Hippocampal formation (tissue), 2 donors: ENCODE results near the gene ZNF383.
A peak's percentile ranks its signal among the peaks of the same experiment; 100 is the strongest.
"Not testable (repeated sequence)": the region's sequence is repeated elsewhere in the genome, so short reads cannot be mapped to it uniquely, and the experiment has no call there.

Experiments used
- DNase-seq, 2 donors: peaks; one replicate each; lab custom pipeline; 2025; lab: John Stamatoyannopoulos, UW

Gene ZNF383

DNA sequence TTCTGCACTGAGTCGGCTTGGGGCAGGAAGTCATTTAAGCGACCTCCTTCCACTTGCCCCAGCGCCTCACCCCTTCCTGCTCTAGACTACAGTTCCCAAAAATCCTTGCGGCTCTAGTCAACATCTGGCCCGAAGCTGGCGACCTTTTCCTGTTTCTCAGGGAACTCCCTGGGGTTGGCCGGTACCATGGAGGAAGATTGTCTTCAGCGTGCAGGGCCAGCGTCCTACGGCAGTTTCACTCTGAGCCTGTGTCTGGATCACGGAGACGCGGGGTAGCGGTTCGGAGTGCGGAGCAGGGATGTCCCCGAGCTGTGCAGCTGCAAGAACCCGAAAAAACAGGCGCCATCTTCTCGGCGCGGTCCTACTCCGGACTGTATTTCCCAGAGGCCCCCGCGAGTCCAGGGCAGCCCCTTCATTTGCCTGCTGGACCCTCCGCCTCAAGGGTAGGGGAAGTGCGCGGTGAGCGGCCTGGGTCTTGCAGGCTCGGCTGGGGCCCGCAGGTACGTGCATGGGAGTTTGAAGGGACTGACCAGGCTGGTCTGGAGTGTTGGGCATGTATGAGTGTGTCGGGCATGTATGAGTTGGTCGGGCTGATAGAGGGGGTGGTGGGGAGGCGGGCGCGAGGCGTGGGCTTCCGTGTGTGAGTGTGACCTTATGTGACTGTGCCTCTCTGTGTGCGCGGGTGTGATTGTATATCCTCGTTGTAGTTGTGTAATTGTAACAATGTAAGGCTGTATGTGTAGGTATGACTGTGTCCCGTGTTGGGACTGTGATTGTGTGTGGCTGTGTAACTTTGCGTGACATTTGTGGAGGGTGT is at the start of gene ZNF383:
TSS of gene ZNF383 (plus strand) at position 440 of the 817 bp plus-strand sequence. CDS start 12,240 bp downstream, outside the sequence.
- peak; percentile 95 to 97 for DNase-seq

DNA sequence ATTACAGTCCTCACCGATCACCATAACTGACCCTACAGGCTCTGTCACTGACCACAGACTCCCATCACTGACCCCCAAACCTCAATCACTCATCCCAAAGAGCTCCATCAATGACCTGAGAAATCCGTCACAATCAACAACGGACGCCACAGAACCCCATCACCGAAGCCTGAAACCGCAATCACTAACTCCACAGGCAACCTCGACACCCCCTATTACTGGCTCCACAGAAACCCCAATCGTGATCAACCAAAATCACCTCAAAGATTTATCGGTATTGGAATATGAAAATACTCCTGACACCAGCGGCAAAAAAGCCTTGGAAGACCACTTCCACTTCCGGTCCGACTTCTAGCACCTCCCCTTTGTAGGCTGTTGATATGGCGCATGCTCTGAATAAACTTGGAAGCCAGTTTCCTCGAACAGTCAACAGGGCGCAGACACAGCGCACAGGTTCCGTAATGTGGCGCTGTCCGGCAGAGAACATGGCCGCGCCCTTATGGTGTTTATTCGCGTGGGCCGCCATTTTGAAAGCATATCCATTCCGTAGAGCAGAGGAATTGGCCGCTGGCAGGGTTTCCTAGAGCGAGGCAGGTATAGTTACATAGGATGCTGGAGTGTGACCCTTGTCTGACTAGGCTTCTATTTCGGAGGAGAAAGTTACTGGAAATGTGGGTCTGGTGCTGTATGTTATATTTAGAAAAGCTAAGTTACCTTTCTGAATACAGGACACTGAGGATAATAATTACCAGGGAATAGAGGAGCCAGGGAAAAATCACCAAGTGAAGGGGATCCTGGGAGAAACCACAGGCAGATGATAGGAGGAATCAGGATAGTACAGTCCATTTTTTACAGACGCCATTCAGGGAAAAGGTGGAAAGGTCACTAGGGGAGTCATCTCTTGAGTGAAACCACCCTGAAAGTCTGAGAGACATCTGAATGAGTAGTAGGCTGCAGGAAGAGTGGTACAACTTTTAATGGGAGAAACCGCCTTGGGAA is 45.3 kb upstream of the ZNF383 start, which contains the start of gene ZNF585A:
TSS of gene ZNF585A (minus strand) at position 328 of the 999 bp plus-strand sequence. CDS start 2,785 bp downstream, outside the sequence.
- DNase-seq: peak; percentile 92 to 99

DNA sequence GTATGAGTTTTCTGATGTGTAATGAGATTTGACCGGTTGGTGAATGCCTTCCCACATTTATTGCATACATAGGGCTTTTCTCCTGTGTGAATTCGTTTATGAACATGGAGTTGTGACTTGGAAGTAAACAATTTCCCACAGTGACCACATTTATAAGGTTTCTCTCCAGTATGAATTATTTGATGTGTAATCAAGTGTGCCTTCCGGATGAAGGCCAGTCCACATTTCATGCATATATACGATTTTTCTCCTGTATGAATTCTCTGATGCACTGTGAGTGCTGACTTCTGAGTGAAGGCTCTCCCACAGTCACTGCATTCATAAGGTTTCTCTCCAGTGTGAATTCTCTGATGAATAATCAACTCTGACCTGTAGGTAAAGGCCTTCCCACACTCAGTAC is 31.9 kb upstream of the ZNF383 start:
- DNase-seq: not testable (repeated sequence)

DNA sequence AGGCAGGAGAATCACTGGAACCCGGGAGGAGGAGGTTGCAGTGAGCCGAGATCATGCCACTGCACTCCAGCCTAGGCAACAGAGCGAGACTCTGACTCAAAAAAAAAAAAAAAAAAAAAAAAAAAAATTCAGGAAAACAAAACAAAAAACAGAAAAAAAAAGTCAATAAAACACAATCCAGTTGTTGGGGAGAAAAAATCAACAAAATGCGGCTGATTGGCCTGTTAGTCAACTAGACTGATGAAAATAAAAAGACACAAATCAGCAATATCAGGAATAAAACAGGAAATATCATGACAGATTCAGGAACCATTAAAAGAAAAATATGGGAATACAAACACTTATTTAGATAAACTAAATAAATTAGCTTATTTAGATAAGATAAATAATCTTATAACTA is 22.8 kb upstream of the ZNF383 start:
- not testable (repeated sequence) for DNase-seq

DNA sequence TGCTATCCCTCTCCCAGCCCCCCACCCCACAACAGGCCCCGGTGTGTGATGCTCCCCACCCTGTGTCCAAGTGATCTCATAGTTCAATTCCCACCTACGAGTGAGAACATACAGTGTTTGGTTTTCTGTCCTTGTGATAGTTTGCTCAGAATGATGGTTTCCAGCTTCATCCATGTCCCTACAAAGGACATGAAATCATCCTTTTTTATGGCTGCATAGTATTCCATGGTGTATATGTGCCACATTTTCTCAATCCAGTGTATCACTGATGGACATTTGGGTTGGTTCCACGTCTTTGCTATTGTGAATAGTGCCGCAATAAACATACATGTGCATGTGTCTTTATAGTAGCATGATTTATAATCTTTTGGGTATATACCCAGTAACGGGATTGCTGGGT is 20.9 kb upstream of the ZNF383 start:
- DNase-seq: not testable (repeated sequence)

DNA sequence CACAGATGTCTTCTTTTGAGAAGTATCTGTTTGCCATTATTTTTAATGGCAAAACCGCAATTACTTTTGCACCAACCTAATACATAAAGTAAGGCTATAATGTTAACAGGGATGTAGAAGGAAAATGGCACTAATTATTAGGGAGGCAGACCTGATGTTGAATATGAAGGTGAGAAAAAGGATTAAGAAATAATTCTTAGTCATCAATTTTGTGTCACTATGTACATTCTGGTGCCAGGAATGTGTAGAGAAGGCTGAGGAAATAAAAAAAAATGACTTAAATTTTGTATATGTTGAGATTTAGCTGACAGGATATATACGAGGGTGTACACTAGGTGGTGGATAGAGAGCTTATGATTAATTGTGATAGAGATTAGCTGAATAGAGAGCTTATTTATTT is 20.2 kb upstream of the ZNF383 start:
- DNase-seq: no peak

DNA sequence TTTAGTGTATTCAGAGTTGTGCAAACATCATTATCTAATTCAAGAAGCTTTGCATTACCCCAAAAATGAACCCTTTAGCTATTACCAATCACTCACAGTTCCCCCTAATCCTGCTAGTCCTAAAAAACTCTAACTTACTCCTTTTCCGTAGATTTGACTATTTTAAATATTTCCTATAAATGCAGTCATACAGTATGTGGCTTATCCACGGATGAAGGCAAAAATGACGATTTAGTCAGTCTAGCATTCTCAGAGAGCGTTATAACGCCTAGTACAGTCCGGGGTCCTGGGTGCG is 587 bp upstream of the ZNF383 start:
- DNase-seq: no peak

DNA sequence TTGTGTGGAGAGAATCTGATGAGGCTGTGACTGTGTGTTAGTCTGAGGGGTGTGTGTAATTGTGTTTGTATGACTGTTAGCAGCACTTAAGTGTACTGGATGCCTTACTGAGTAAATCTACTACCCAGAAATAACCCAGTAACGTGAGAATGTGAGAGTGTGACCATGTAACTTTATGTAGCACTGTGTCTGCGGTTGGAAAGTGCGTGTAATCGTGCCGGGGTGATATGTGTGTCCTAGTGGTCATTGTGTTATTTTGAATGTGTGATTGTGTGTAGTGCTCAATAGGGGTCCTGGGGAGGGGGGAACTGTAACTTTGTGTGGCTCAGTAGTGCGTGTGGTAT is 550 bp downstream of the ZNF383 start:
- DNase-seq: no peak

DNA sequence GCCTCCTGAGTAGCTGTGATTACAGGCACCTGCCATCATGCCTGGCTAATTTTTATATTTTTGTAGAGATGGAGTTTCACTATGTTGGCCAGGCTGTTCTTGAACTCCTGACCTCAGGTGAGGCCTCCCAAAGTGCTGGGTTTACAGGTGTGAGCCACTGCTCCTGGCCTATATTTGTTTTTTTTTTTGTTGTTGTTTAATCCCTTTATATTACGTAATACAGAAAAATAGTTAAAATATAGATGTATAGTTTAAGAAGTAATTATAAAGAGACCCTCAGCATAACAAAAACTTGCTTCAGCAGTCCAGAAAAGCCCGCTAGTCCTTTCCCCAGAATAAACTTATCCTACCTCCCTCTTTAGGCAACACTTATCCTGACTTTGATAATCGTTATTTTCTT is 2.4 kb downstream of the ZNF383 start:
- no peak for DNase-seq

DNA sequence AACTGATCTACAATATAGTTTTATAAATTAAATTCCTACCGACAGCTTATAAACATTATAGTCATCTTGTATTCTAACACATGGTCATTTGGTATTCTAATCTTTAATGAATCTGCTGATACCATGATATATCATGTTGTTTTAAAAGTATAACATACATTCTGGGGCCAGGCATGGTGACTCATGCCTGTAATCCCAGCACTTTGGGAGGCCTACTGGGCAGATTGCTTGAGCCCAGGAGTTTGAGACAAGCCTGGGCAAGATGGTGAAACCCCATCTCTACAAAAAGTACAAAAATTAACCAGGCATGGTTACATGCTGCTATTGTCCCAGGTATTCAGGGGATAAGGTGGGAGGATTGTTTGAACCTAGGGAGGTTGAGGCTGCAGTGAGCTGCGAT is 3.1 kb downstream of the ZNF383 start:
- no peak for DNase-seq

DNA sequence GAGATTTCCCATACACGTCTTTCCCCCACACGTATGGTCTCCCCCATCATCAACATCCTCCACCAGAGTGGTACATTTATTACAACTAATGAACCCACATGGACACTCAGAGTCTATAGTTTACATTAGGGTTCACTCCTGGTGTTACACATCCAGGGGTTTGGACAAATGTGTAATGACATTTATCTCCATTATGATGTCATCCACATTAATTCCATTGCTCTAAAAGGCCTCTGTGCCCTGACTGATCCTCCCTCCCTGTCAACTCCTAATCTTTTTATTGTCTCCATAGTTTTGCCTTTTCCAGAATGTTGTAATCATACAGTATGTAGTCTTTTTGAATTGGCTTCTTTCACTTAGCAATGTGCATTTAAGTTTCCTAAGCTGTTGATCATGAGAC is 8.2 kb downstream of the ZNF383 start:
- no peak for DNase-seq

DNA sequence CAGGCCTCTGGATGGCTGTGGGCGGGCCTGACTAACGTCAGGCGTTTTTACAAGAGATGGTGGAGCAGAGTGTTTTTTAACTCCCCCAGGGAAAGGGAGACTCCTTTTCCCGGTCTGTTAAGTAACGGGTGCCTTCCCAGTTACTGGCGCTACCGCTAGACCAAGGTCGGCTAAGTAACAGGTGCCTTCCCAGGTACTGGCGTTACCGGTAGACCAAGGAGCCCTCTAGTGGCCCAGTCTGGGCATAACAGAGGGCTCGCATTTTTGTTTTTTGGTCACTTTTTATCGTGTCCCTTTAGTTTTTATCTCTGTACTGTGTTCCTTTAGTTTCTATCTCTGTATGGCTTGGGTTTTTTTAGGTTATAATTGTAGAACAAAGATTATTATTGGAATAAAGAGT is 10.0 kb downstream of the ZNF383 start:
- DNase-seq: no peak

DNA sequence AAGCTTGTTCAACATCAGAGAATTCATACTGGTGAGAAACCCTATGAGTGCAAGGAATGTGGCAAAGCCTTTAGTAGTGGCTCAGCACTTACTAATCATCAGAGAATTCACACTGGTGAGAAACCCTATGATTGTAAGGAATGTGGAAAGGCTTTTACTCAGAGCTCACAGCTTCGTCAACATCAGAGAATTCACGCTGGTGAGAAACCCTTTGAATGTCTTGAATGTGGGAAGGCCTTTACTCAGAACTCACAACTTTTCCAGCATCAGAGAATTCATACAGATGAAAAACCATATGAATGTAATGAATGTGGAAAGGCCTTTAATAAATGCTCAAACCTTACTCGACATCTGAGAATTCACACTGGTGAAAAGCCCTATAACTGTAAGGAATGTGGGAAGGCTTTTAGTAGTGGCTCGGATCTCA is 25.2 kb downstream of the ZNF383 start:
- no peak for DNase-seq

DNA sequence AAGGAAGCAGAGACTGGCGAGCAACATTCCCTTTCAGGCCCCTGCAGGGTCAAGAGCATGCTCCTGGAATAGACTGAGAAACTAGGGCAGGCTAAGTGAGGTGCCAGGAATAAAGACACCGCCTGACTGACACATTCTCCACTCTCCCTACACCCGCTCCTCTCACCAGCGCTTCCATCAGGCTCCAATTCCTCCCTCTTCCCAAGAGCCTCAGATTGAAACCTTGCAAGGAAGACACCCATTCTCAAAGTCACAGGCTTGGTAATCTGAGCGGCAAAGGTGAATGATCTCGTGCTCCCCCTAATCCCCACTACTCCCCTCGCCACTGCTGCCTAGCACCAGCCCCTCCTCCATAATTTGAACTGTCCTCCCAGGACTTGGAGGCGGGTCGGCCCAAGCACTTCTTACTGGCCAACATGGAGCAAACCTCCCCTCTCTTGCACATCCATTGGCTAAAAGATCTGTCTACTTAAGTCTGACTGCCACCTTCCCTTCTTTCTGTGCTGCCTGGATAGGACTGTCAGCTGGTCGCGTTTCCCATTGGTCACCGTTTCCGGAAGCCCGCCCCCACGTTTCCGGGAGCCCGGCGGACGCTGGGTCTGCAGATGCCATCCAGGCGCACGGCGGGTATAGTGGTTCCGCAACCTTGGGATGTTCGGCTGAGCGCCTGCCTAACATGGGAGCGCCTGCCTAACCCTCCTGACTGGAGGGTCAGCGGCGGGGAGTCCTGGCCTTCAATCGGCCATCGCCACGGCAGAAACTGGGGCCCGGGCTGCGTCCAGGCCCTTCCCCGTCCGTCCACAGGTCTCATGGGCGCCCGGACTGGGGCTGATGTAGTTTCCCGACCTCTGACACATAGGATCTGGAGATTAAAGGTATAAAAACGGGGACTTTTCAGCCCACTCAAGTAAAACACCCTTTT is 33.6 kb downstream of the ZNF383 start:
- peak; percentile 93 to 99 for DNase-seq

DNA sequence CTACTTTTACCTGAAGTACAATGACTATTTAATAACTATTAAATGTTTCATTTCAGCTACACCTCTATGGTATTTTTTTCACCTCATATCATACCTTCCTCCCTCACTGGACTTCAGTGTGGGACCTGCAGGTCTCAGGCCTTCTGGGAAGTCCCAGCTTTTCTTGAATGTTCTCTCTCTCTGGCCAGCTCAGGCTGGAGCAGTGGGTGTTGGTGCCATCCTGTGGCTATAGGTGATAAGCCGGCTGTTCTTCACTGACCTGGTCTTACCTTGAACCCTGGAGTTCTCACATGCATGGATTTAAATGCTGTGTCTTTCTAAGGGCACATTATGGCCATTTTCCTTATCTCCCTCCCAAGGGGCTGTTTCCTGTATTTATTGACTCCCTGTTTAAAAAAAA is 45.0 kb downstream of the ZNF383 start:
- DNase-seq: not testable (repeated sequence)

DNA sequence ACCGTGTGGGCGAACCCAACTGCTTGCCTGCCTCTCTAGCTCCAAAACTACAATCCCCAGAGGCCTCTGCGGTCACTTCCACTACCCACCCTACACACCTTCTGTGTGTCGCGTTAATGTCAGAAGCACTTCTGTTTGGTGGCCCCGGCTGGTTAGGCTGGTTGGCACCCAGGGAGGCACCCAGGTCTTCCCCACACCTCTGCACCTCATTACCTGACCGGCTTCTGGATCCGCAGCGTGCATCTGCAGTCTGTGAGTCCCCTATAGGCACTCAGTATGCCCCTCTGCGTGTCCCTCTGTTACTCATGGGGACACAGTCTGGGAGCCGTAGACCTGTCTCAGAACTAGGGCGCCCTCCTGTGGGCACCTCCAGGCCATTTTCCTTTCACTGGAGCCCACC is 49.0 kb downstream of the ZNF383 start:
- DNase-seq: not testable (repeated sequence)

DNA sequence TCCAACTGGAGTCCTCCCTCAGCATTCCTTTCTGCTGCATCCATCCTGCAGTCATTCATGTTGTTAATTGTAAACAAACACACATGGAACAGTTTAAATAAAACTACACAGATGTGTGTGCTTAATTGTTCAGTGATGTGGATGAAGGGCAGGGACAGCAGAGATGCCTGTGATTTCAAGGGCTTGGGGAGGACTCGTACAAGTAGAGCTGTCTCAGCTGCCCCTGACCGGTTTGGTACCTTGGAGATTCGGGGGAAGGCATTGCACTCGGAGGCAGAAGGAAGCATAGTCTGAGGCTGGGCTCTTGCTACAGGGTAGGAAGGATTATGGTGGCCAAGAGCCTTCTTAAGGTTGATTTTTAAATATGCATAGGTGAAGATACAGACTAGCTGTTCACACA is 49.7 kb downstream of the ZNF383 start:
- DNase-seq: not testable (repeated sequence)

DNA sequence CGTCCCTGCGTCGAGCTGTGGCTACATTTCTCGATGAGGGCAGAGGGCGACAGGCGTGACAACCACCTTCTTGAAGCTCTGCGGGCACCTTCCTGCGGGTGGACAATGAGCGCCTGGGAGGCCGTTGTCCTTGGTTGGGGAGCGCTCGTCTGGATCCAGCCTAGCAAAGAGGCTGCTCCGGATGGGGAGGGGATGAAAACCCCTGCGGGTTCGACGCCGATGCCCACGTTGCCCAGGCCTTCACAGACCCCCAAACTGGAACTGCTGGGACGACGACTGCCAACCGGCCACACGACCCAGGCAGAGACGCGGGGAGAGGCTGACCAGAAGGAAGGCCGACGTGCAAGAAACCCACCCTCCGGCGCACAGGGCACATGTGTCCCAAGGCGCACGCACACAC is 62.6 kb downstream of the ZNF383 start:
- not testable (repeated sequence) for DNase-seq

DNA sequence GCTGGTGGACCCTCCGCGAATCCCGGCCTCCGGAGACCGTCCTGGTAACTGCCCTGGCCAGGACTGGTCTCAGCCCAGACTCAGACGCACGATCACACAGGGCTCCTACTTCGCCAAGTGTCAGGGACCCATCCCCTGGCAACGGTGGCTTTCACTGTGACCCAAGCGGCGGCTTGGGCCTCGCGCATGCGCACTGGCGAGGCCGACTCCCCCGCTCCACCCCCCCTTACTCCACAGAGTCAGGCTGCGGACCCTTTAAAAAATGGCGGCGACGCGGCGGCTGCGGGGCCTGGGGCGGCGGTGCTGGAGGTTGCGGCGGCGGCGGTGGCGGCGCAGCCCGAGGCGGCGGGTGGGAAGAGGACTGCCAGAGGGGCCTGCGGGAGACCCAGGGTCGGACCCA is 66.0 kb downstream of the ZNF383 start:
- DNase-seq: not testable (repeated sequence)

DNA sequence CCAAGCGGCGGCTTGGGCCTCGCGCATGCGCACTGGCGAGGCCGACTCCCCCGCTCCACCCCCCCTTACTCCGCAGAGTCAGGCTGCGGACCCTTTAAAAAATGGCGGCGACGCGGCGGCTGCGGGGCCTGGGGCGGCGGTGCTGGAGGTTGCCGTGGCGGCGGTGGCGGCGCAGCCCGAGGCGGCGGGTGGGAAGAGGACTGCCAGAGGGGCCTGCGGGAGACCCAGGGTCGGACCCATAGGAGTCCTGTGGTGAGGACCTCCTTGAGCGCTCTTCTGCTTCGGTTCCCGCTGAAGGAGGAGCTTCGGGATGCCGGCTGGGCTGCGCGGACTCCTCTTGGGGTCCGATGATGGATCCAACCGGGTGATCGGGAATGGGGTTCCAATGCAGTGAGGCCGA is 71.2 kb downstream of the ZNF383 start:
- DNase-seq: not testable (repeated sequence)
